ENCODE data around the gene CCDC9. TPM values are rescaled to one million over a fixed set of nuclear protein-coding genes. Genes with fewer than 3 reads are reported as not detected.

Gene CCDC9
- total RNA-seq, 4 donors from 2014 or later = 13.1 to 22.7 (median 18.5) TPM

DNA sequence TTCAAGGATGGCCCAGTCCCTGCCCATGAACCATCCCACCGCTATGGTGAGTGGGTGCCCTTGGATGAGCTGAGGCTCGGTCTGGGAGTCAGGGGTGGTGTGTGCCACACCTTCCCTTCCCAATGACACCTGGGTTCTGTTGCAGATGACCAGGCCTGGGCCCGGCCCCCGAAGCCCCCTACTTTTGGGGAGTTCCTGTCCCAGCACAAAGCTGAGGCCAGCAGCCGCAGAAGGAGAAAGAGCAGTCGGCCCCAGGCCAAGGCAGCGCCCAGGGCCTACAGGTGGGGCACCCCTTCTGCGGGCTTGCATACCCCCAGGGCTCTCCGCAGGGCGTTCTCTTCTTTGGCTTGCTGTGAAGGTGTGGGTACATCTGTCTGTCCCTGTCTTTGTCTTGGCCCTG, 14.1 kb downstream of the CCDC9 start:
- no peak for ATAC-seq
- intact Hi-C loops (cut with DNase I; ENCODE audit: low total_unique reads) = loop anchor here (10.0 kb wide), 2 partner anchors 244 to 424 kb away; partner anchors contain the start of gene NAPA
- Histone ChIP-seq H3K9me3 (no peaks in the 10 kb centered on the region), H3K4me3 (no peak overlapping the region), H3K4me1 (peaks cover 10 to 30% of the 10 kb centered on the region in 2 donors), H3K27me3 (no peaks in the 10 kb centered on the region), H3K27ac (no peak overlapping the region), H3K36me3 (peaks cover 0 to 45% of the 10 kb centered on the region in 2 donors)
- no peak for DNase-seq
- TF ChIP-seq POLR2A (IDR thresholded peaks at IDR 0.05) (no peak), CTCF (IDR thresholded peaks at IDR 0.05 in 4 of 5, conservative IDR thresholded peaks at IDR 0.05 in 1 of 5) (no peak)
- in situ Hi-C loops (cut with MboI; ENCODE audit: low sequenced_read_pairs in 4 of 4) = no loop called here

- no peaks in the 10 kb centered on the region for H3K9me3 ChIP-seq
- no peak for TF ChIP-seq POLR2A (IDR thresholded peaks at IDR 0.05)
- no peak for TF ChIP-seq CTCF (IDR thresholded peaks at IDR 0.05 in 4 of 5, conservative IDR thresholded peaks at IDR 0.05 in 1 of 5)
- DNase-seq (no peak), ATAC-seq (no peak)
- intact Hi-C loops (cut with DNase I; ENCODE audit: low total_unique reads) = loop anchor here (10.0 kb wide), 2 partner anchors 243 to 423 kb away; partner anchors contain the start of gene NAPA
- no peaks in the 10 kb centered on the region for H3K27me3 ChIP-seq
- H3K4me1 ChIP-seq = peaks cover 13 to 38% of the 10 kb centered on the region in 2 donors
- H3K4me3 ChIP-seq = no peak overlapping the region
- in situ Hi-C loops (cut with MboI; ENCODE audit: low sequenced_read_pairs in 4 of 4) = no loop called here
- H3K36me3 ChIP-seq = peaks cover 0 to 32% of the 10 kb centered on the region in 2 donors
- H3K27ac ChIP-seq = peak overlapping the region in 1 of 4 donors; percentile 90
Observed at GRCh38 chr19:47271949-47272348, 15.6 kb downstream of the CCDC9 start.

DNA sequence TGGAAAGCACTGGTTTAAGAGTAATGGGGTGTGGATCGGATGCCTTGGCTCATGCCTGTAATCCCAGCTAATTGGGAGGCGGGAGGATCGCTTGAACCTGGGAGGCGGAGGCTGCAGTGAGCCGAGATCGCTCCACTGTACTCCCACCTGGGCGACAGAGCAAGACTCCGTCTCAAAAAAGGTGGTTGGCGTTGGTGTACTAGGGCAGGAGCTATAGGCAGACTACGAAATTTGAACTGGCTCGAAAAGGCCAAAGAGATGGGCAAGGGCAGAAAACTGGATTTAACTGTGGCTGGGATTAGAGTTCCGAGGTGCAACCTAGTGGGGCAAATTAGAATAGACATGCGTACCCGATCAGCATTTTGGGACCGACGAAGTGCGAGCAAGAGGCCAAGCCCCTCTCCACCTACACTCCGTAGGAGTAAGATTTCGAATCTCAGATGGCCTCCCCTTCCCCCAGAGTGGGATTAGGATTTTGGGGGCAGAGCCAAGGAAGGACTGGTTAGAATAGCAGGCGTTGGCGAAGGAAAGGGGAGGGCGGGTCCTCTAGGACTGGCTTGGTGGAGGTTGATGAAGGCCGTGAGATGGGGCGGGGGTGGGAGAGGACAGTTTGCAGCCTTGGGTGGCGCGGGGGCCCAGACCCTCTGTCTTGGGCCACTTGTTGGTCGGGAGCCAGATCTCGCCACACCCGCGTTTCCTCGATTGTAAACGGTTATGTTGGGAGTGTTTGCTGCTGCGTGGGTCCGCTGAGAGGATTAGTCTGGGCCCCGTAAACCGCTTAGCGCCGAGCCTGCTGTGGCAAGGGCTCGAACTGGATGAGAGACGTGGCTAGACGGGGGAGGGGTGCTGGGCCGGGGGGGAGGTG, 16.4 kb downstream of the CCDC9 start:
- DNase-seq = no peak
- in situ Hi-C loops (cut with MboI; ENCODE audit: low sequenced_read_pairs in 4 of 4) = no loop called here

More for the DNA sequence above, 16.4 kb downstream of the CCDC9 start:
- H3K27me3 ChIP-seq = no peaks in the 10 kb centered on the region
- no peaks in the 10 kb centered on the region for H3K9me3 ChIP-seq
- peak overlapping the region; percentile 88 to 95 (median 92) for H3K27ac ChIP-seq
- TF ChIP-seq POLR2A (IDR thresholded peaks at IDR 0.05) (no peak), CTCF (IDR thresholded peaks at IDR 0.05 in 4 of 5, conservative IDR thresholded peaks at IDR 0.05 in 1 of 5) (no peak)
- no peak for ATAC-seq
- intact Hi-C loops (cut with DNase I; ENCODE audit: low total_unique reads) = loop anchor here (10.0 kb wide), 2 partner anchors 242 to 422 kb away; partner anchors contain the start of gene NAPA
- H3K4me1 ChIP-seq = peaks cover 14 to 38% of the 10 kb centered on the region in 2 donors
- H3K4me3 ChIP-seq = peak overlapping the region; percentile 60 to 74 (median 70)
- peaks cover 0 to 25% of the 10 kb centered on the region in 2 donors for H3K36me3 ChIP-seq
